GM18505 (cell line): ENCODE results near the gene PRXL2B.

Experiments
- ATAC-seq: cut with Tn5 transposase; IDR thresholded peaks from one replicate; pipeline ENCODE4 v1.9.1; 2021; ENCODE audit not compliant: unreplicated experiment
- POLR2A ChIP-seq: IDR thresholded peaks from 4 replicates; pipeline ENCODE4 v1.6.1; 2011; ENCODE audit warnings: borderline replicate concordance; ENCODE audit not compliant: insufficient read depth, insufficient read length; ENCODE audit errors: extremely low read depth

Gene PRXL2B

GRCh38 chr1:2603521-2604155 lies 17.1 kb downstream of the PRXL2B start:
- no peak for TF ChIP-seq POLR2A

DNA sequence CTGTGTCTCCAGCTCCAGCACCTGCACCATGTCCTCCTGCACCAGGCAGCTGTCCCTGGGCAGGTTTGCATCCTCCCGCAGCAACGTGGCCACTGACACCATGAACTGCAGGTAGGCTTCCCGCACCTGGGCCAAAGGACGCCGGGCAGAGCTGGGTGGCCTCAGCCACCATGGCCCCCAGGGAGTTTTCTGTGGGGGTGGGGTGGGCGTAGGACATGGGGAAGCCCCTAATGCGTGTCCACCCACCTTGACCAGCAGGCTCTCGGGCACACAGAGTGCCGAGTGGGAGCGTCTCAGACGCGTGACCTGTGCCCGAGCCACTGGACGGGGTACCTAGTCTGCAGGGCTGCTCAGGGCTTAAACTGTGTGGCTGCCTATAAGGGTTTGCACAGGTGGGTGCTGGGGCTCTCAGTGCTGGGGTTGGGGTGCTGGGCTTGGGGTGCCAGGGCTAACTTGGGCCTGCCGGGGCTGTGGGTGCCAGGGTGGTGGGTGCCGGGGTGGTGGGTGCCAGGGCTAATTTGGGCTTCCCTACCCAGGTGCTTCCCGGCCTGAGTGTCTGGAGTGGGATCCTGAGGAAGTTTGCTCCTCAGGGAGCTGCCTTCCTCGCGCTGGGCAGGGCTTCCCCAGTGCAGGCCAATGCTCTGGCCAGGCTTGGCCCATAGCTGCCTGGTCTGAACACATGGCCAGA lies 17.7 kb downstream of the PRXL2B start:
- no peak for ATAC-seq
- no peak for TF ChIP-seq POLR2A

More at GRCh38 chr1:2603521-2604155, 17.1 kb downstream of the PRXL2B start:
- no peak for ATAC-seq

DNA sequence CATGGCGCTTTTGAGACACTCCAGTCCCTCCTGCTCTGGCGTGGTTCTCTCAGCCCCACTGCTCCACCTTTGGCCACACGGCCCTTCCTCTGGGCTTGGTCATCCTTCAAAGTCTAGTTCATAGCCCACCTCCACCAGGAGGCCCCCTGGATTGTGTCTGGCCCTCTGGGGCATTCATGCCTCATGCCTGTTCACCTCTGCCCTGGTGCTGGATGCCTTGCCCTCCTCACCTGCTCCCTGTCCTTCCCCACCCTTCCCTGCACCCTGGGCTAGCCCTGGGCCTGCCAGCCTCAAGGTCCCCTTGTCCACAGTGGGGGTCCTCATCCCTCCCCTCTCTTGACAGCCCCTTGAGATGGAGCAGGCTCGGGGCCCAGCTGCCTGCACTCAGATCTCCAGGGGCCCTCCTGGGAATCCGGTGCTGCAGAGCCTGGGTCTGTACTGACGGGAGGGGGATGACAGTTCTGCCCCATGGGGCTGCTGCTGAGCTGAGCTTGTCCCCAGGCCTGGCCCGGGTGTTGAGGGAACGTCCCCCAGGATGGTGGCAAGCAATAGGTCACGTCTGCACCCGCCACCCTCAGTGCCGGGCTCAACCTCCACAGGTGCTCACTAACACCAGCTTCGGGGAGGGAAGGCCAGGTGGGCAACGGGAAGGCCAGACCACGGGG lies 18.4 kb downstream of the PRXL2B start:
- TF ChIP-seq POLR2A = no peak
- ATAC-seq = no peak

DNA sequence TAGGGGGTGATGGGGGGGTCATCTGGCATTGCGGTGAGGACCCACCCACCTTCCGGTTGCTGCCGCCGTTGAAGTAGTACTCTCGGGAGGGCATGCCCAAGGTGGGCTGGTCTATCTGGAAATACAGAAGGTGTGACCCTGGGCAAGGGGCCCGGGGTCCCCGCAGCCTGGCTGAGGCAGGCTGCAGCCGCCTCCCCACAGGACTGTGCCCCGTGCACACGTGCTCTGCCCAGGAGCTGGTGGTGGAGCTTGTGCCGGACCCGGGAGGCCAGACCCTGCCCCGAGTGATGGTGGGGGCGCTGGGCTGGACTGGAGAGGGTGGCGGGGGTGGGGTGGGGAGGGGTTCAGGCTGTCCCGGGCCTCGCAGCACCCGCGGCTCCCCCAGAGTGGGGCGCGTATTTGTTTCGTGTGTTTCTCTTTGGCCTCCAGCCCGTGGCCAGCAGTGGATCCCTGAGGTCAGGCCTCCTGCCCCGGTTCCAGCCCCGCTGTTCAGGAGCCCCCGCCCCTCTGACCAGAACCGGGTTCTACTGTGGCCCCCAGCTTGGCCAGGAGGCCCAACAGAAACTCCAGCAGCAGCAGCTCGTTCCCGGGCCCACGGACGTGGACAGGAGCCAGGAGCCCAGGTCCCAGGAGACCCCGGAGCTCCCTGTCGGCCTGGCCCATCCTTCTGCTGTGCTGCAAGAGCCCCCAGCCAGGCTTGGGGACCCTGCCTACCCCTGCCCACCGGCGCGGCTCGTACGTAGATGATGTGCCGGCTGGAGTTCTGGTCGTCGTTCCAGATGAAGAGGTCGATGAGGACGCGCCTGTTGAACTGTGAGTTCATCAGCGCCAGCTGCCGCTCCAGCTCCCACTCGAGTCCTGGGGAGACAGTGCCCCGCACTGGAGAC lies 19.2 kb downstream of the PRXL2B start:
- TF ChIP-seq POLR2A = no peak
- ATAC-seq = no peak

GRCh38 chr1:2606396-2606880 lies 19.9 kb downstream of the PRXL2B start:
- ATAC-seq = no peak
- TF ChIP-seq POLR2A = no peak

- TF ChIP-seq POLR2A = no peak
These were observed 20.5 kb downstream of the PRXL2B start for GRCh38 chr1:2606881-2607621.

DNA sequence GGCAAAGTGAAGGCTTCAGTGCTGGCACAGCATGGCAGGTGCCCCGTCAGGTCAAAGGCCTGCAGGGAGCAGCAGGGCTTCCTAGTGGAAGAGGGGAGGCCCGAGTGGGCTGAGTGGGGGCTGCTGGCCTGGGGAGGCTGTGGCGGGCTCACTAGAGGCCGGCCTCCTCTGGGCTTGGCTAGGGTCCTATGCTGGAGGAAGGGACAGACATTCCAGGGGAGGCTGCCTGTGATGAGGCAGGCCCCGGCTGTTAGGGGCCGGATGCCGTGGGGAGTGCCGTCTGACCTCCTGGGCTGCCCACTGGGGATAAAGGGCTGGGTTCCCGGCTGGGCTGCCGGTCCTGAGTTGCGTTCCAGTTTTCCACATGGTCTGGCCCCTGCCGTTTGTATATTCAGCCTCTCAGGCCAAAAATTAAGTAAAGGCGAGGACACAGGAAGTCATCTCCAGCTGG lies 21.1 kb downstream of the PRXL2B start:
- no peak for TF ChIP-seq POLR2A
- no peak for ATAC-seq

More at GRCh38 chr1:2606881-2607621, 20.5 kb downstream of the PRXL2B start:
- no peak for ATAC-seq

DNA sequence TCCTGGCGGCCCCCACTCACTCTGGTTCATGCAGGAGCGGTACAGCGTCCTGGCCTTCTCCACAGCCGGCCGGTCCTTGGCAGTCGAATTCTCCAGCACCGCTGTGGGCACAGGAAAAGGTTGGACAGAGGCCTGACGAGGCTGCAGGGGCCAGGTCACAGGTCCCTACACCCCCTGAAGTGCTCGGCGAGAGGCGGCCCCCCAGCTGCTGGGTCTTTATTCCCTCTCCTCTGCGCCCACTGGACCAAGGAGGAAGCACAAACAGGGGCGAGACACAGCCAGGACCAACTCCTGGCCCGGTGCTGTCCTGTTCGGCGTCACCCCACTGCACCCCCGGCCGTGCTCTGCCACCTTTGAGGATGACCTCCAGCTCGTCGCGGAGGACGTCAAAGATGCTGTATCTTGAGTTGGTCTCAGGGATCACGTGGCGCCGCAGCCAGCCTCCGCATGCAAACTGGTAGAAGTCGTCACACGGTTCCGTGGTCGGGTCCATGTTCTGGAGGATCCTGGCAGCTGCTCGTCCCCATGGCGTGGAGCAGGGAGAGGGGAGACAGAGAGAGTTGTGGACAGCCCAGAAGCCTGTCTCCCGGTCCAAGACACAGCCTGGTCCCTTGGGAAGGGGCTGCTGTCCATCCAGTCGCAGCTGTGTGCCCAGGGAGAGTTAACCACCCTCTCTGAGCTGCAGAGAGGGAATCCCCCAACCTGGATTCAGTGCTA lies 22.9 kb downstream of the PRXL2B start:
- TF ChIP-seq POLR2A = no peak
- no peak for ATAC-seq

DNA sequence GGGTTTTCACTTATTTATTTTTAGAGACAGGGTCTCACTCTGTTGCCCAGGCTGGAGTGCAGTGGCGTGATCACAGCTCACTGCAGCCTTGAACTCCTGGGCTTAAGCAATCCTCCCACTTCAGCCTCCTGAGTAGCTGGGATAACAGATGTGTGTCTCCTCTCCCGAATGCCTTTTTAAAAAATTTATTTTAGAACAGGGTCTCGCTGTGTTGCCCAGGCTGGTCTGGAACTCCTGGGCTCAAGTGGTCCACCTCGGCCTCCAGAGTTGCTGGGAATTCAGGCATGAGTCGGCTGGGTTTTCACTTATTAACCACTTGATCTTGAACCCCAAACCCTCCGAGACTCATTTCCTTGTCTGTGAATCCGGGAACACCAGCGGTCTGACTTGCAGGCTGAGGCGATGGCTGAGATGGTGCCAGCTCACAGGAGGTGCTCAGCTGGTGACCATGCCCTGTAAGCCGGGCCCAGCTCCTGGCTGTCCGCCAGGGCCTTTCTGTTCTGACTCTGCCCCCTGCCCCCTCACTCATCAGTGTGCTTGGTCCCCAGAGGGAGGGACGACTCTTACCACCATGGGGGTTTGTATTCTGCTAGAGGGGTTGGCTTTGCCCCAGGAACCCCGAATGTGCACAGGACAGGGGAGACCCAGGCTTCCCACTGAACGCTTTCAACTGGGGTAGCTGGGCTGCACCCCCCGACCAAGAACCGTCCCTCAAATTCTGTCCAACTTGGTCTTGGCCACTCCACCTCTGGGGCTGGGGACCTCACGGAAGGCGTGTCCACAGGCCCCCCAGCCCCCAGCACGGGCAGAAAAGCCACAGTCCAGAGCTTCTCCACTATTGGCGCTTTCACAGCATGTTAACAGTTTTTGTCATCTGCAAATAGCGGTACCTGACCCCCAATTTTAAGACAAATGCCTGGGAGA lies 23.7 kb downstream of the PRXL2B start:
- ATAC-seq = no peak
- no peak for TF ChIP-seq POLR2A

GRCh38 chr1:2611031-2611501 lies 24.5 kb downstream of the PRXL2B start:
- ATAC-seq = no peak
- no peak for TF ChIP-seq POLR2A
